H1 (cell line): ENCODE data around the gene SS18L1. TPM values are rescaled to one million over a fixed set of nuclear protein-coding genes. Genes with fewer than 3 reads are reported as not detected.

Experiments
- BRCA1 ChIP-seq: IDR thresholded peaks from 2 replicates; pipeline ENCODE4 v1.6.1; 2012; ENCODE audit warnings: low read depth, low read length, improper control_type of control experiment
- CTBP2 ChIP-seq: IDR thresholded peaks from 2 replicates; pipeline ENCODE4 v1.7.0; 2011; ENCODE audit warnings: borderline replicate concordance, mild to moderate bottlenecking, moderate library complexity, mixed read lengths, low read length; ENCODE audit not compliant: insufficient read depth, insufficient read length
- JUND ChIP-seq: IDR thresholded peaks from 2 replicates; pipeline ENCODE4 v1.6.1; 2011; ENCODE audit warnings: mild to moderate bottlenecking, improper control_type of control experiment, low read length
- MAX ChIP-seq: IDR thresholded peaks from 2 replicates; pipeline ENCODE4 v1.6.1; 2012; ENCODE audit warnings: inconsistent platforms
- TCF12 ChIP-seq: IDR thresholded peaks from 2 replicates; pipeline ENCODE4 v1.6.1; 2011; ENCODE audit warnings: low read depth, mild to moderate bottlenecking, low read length
- polyA plus RNA-seq, 7 experiments: library from polyadenylated mRNA; depleted of rRNA in 3 of 7; stranded (reverse) in 5 of 7; unstranded in 2 of 7; fragments of >200 nt in 5 of 7; fragments of 200-250 nt in 2 of 7; gene quantifications; 1 replicate in 5 of 7; 2 replicates in 1 of 7; 4 replicates in 1 of 7; pipeline versions ENCODE4 v1.2.1 to v1.2.3, GENCODE V29; 2011 to 2013; ENCODE audit warnings: missing spikeins in 2 of 7, mixed read lengths in 2 of 7
- total RNA-seq: library from RNA; stranded (reverse); fragmentation: NEBNext Ultra II Directional; extraction: Animal tissue kit (Norgen Biotek cat#: 25700); gene quantifications from 2 replicates; pipeline ENCODE4 v1.2.1, GENCODE V29; 2021

SS18L1 gene
- total and polyA plus RNA-seq, 2 of the 8 experiments (the other 6 are each of a cell fraction or from before 2014, with no cell fraction given): 28.4 to 29.7 TPM

GRCh38 chr20:62215991-62216635 lies 72.5 kb downstream of the SS18L1 start (continued):
- TF ChIP-seq BRCA1: no peak
- TF ChIP-seq JUND: no peak
- TF ChIP-seq CTBP2: no peak
- no peak for TF ChIP-seq TCF12
- no peak for TF ChIP-seq MAX
